H9 (cell line): ENCODE results near the gene EFNA1. TPM values are rescaled to one million over a fixed set of nuclear protein-coding genes. Genes with fewer than 3 reads are reported as not detected.

Experiments
- DNase-seq: peaks from one replicate; pipeline ENCODE4 v3.0.0-alpha.2; 2017
- H2AFZ ChIP-seq: one replicate; pipeline ENCODE4 v1.6.1; 2013; ENCODE audit warnings: mild to moderate bottlenecking, low read length, control low read depth, moderate library complexity
- H2AK5ac ChIP-seq: 2 replicates; pipeline ENCODE4 v1.6.1; 2013; ENCODE audit warnings: low read length, control low read depth, mixed read lengths; ENCODE audit not compliant: insufficient read length
- H2BK120ac ChIP-seq: one replicate; pipeline ENCODE4 v1.6.1; 2013; ENCODE audit warnings: low read depth, mild to moderate bottlenecking, low read length, control low read depth, inconsistent platforms; ENCODE audit not compliant: poor library complexity, severe bottlenecking
- H2BK12ac ChIP-seq: 2 replicates; pipeline ENCODE4 v1.6.1; 2013; ENCODE audit warnings: low read length, control low read depth, mixed read lengths, low read depth; ENCODE audit not compliant: insufficient read length
- H2BK15ac ChIP-seq: 2 replicates; pipeline ENCODE4 v1.6.1; 2013; ENCODE audit warnings: low read depth, low read length, control low read depth
- H2BK20ac ChIP-seq: one replicate; pipeline ENCODE4 v1.6.1; 2013; ENCODE audit warnings: low read depth, mild to moderate bottlenecking, low read length, control low read depth, inconsistent platforms; ENCODE audit not compliant: poor library complexity, severe bottlenecking
- H2BK5ac ChIP-seq: 2 replicates; pipeline ENCODE4 v1.6.1; 2013; ENCODE audit warnings: low read length, control low read depth, mixed read lengths; ENCODE audit not compliant: insufficient read length
- H3K14ac ChIP-seq: 2 replicates; pipeline ENCODE4 v1.6.1; 2013; ENCODE audit warnings: low read length, control low read depth; ENCODE audit not compliant: insufficient read depth
- H3K18ac ChIP-seq: 2 replicates; pipeline ENCODE4 v1.6.1; 2013; ENCODE audit warnings: low read depth, mild to moderate bottlenecking, mixed read lengths, low read length, control low read depth; ENCODE audit not compliant: insufficient read length
- H3K23ac ChIP-seq: 2 replicates; pipeline ENCODE4 v1.6.1; 2013; ENCODE audit warnings: low read length, control low read depth, mixed read lengths, low read depth; ENCODE audit not compliant: insufficient read length
- H3K23me2 ChIP-seq: 2 replicates; pipeline ENCODE4 v1.6.1; 2013; ENCODE audit warnings: low read depth, mild to moderate bottlenecking, mixed read lengths, low read length, control low read depth; ENCODE audit not compliant: insufficient read length, poor library complexity, severe bottlenecking
- H3K27ac ChIP-seq: 2 replicates; pipeline ENCODE4 v1.5.1; 2013; ENCODE audit warnings: low read length, control low read depth, mixed read lengths, low read depth; ENCODE audit not compliant: insufficient read length
- H3K27me3 ChIP-seq: 2 replicates; pipeline ENCODE4 v1.6.1; 2013; ENCODE audit warnings: low read length, control low read depth, inconsistent platforms; ENCODE audit not compliant: insufficient read depth
- H3K4ac ChIP-seq: 2 replicates; pipeline ENCODE4 v1.6.1; 2013; ENCODE audit warnings: low read depth, mild to moderate bottlenecking, control low read depth, inconsistent platforms, low read length, moderate library complexity
- H3K4me1 ChIP-seq: 2 replicates; pipeline ENCODE4 v1.6.1; 2013; ENCODE audit warnings: low read length, control low read depth, inconsistent platforms; ENCODE audit not compliant: insufficient read depth
- H3K4me2 ChIP-seq: 2 replicates; pipeline ENCODE4 v1.6.1; 2013; ENCODE audit warnings: low read length, control low read depth, mixed read lengths; ENCODE audit not compliant: insufficient read length, insufficient read depth
- H3K56ac ChIP-seq: 2 replicates; pipeline ENCODE4 v1.6.1; 2013; ENCODE audit warnings: low read depth, mild to moderate bottlenecking, mixed read lengths, low read length, control low read depth; ENCODE audit not compliant: insufficient read length
- H3K79me1 ChIP-seq: 2 replicates; pipeline ENCODE4 v1.6.1; 2013; ENCODE audit warnings: low read depth, mild to moderate bottlenecking, moderate library complexity, low read length, control low read depth, inconsistent platforms; ENCODE audit not compliant: insufficient read depth, poor library complexity, severe bottlenecking
- H3K79me2 ChIP-seq: 2 replicates; pipeline ENCODE4 v1.6.1; 2013; ENCODE audit warnings: low read length, control low read depth, inconsistent platforms; ENCODE audit not compliant: insufficient read depth
- H3K9ac ChIP-seq: 2 replicates; pipeline ENCODE4 v1.6.1; 2013; ENCODE audit warnings: low read length, control low read depth, mixed read lengths; ENCODE audit not compliant: insufficient read length; ENCODE audit errors: extremely low read depth
- H3K9me3 ChIP-seq: one replicate; pipeline ENCODE4 v1.6.1; 2013; ENCODE audit warnings: low read depth, low read length, inconsistent platforms; ENCODE audit not compliant: control insufficient read depth
- H3T11ph ChIP-seq: one replicate; pipeline ENCODE4 v1.6.1; 2013; ENCODE audit warnings: mild to moderate bottlenecking, low read length, control low read depth, inconsistent platforms
- H4K20me1 ChIP-seq: one replicate; pipeline ENCODE4 v1.6.1; 2013; ENCODE audit not compliant: control insufficient read depth, insufficient read length, insufficient read depth
- H4K5ac ChIP-seq: 2 replicates; pipeline ENCODE4 v1.6.1; 2013; ENCODE audit warnings: low read depth, mild to moderate bottlenecking, mixed read lengths, low read length, control low read depth; ENCODE audit not compliant: insufficient read length
- H4K8ac ChIP-seq: replicated peaks from 2 replicates; pipeline ENCODE4 v1.6.1; 2013; ENCODE audit warnings: low read length, control low read depth, mixed read lengths, low read depth; ENCODE audit not compliant: insufficient read length
- H4K91ac ChIP-seq: 2 replicates; pipeline ENCODE4 v1.6.1; 2013; ENCODE audit warnings: low read depth, mild to moderate bottlenecking, moderate library complexity, mixed read lengths, low read length, control low read depth; ENCODE audit not compliant: insufficient read length
- H3K27ac Mint-ChIP-seq, 3 experiments: 2 replicates in 2 of 3; 3 replicates in 1 of 3; pipeline ENCODE4 v1.8.0; 2020 to 2021; ENCODE audit warnings: mixed read lengths in 3 of 3, mild to moderate bottlenecking in 1 of 3, moderate library complexity in 1 of 3
- H3K27me3 Mint-ChIP-seq: 2 replicates; pipeline ENCODE4 v1.8.0; 2021; ENCODE audit warnings: low read depth, mild to moderate bottlenecking, moderate library complexity, mixed read lengths
- H3K36me3 Mint-ChIP-seq, 3 experiments: 2 replicates in 2 of 3; 3 replicates in 1 of 3; pipeline ENCODE4 v1.8.0; 2020 to 2021; ENCODE audit warnings: low read depth in 3 of 3, mixed read lengths in 3 of 3; ENCODE audit not compliant: insufficient read depth in 1 of 3
- H3K4me1 Mint-ChIP-seq, 2 experiments: 2 replicates each; pipeline ENCODE4 v1.8.0; 2020; ENCODE audit warnings: mixed read lengths in 2 of 2
- H3K4me3 Mint-ChIP-seq, 2 experiments: 2 replicates in 1 of 2; 3 replicates in 1 of 2; pipeline ENCODE4 v1.8.0; 2020 to 2021; ENCODE audit warnings: mild to moderate bottlenecking in 2 of 2, mixed read lengths in 2 of 2, moderate library complexity in 1 of 2
- H3K9me3 Mint-ChIP-seq, 2 experiments: 2 replicates in 1 of 2; 3 replicates in 1 of 2; pipeline ENCODE4 v1.8.0; 2020; ENCODE audit warnings: mild to moderate bottlenecking in 2 of 2, mixed read lengths in 2 of 2, moderate library complexity in 1 of 2
- CTCF ChIP-seq: fragments of 200-600 bp; sonication (generic); conservative IDR thresholded peaks from 3 replicates; pipeline ENCODE4 v1.8.0; 2021; ENCODE audit warnings: antibody characterized with exemption, mild to moderate bottlenecking
- WGBS: extraction: QIAGEN DNeasy Blood & Tissue Kit; methylation state at CpG from one replicate; pipeline ENCODE4 v1.1.7; 2013; ENCODE audit warnings: missing lambda C conversion rate, low lambda C conversion rate, mixed read lengths; ENCODE audit not compliant: insufficient read length; ENCODE audit errors: extremely low coverage; 5-methylcytosine and 5-hydroxymethylcytosine counted together
- total RNA-seq: library from RNA; stranded (reverse); gene quantifications from 2 replicates; pipeline ENCODE4 v1.2.1, GENCODE V29; 2021

Gene EFNA1
- total RNA-seq, 1 experiment from 2014 or later: 1.4 TPM

GRCh38 chr1:155176544-155177071 lies 48.9 kb downstream of the EFNA1 start:
- no peak overlapping the region for H2BK20ac ChIP-seq
- Mint-ChIP-seq H3K27ac (no peak overlapping the region), H3K4me1 (peaks cover 23 to 37% of the 10 kb centered on the region in 2 experiments), H3K4me3 (peak overlapping the region in 1 of 2 experiments; percentile 92; a peak in 2 of 5 replicates), H3K9me3 (no peaks in the 10 kb centered on the region), H3K27me3 (no peaks in the 10 kb centered on the region; the same call in none of the 2 replicates), H3K36me3 (peaks cover 32 to 51% (median 44%) of the 10 kb centered on the region in 3 experiments)
- no peaks in the 10 kb centered on the region; the same call in 1 of the 2 replicates for H3K79me2 ChIP-seq
- H4K5ac ChIP-seq: no peak overlapping the region
- H2BK15ac ChIP-seq: no peak overlapping the region
- no peaks in the 10 kb centered on the region for H4K20me1 ChIP-seq
- H2BK5ac ChIP-seq: no peak overlapping the region
- H2AFZ ChIP-seq: no peak overlapping the region
- H3K4me2 ChIP-seq: no peak overlapping the region
- peaks cover 18% of the 10 kb centered on the region for H3K23me2 ChIP-seq
- no peak overlapping the region for H4K91ac ChIP-seq
- H2BK12ac ChIP-seq: no peak overlapping the region
- H3K9me3 ChIP-seq: no peaks in the 10 kb centered on the region
- H3K9ac ChIP-seq: no peak overlapping the region
- H3T11ph ChIP-seq: no peak overlapping the region
- no peak overlapping the region for H3K14ac ChIP-seq
- no peak overlapping the region for H3K23ac ChIP-seq
- WGBS: no CpG with 5 or more reads among the region's 8 CpGs
- peak; percentile 69 for DNase-seq
- no peak overlapping the region for H2BK120ac ChIP-seq
- no peaks in the 10 kb centered on the region for H3K4me1 ChIP-seq
- H2AK5ac ChIP-seq: no peak overlapping the region
- H3K18ac ChIP-seq: no peak overlapping the region
- no peaks in the 10 kb centered on the region for H3K79me1 ChIP-seq
- no peak overlapping the region for H4K8ac ChIP-seq
- no peaks in the 10 kb centered on the region for H3K27me3 ChIP-seq
- no peak overlapping the region for H3K27ac ChIP-seq
- no peak overlapping the region for H3K56ac ChIP-seq
- H3K4ac ChIP-seq: no peak overlapping the region
- peak; percentile 89 for TF ChIP-seq CTCF
